HG02678 (cell line): ENCODE measurements around the gene SETBP1.

Experiments
- ATAC-seq: cut with Tn5 transposase; IDR thresholded peaks from one replicate; pipeline ENCODE4 v1.9.1; 2021; ENCODE audit warnings: mild to moderate bottlenecking, moderate library complexity; ENCODE audit not compliant: unreplicated experiment

SETBP1 gene

DNA sequence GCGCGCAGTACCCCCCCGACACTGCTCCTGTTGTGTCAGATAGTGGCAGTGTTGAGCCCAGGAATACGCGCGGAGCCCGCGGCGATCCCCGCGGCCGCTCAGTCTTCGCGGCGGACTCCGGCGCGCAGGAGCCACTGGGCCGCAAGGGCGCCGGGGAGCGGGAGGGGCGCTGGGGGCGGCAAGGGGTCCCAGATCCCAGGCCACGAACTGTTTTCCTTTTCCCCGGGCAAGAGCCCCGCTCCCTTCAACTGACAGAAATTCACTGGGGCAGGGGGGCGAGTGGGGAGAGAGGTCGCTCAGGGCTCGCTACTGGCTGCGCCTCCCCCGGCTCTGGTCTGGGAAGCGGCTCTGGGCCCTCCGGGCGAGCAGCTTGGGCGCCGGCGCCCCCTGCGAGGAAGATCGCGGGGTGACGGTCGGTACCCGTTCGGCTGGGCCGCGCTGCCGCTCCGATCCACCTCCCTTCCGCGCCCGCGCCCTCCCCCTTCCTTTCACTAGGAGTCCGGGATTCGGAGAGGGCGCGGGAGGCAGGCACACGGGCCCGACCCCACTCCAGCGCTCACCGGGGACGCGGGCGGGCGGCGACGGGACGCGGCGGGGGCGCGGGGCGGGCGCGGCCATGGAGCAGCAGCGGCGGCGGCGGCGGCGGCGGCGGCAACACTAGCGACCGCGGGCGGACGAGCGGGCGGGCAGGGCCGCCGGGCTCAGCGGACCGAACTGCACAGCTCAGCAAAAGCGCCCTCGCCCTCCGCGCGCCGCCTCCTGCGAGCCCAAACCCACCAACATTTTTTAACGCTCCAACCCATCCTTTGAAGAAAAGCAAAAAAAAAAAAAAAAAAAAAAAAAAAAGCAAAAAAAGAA is 1.4 kb upstream of the SETBP1 start:
- ATAC-seq, result peak; percentile 89

DNA sequence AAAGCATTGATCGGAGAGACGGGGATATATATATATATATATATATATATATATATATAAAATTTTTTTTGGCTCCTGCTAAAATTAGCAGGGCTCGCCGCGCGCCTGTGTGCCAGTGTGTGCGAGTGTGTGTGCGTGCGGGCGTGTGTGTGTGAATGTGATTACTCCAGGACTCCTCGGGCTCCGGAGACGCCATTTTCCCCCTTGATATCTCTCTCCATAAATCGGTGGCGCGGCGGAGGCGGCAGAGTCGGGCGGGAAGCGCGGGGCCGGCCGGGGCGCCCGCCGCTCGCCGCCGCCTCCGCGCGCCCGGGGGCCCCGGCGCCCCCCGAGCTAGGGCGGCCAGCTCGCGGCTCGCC is 795 bp upstream of the SETBP1 start:
- ATAC-seq, result peak; percentile 9

DNA sequence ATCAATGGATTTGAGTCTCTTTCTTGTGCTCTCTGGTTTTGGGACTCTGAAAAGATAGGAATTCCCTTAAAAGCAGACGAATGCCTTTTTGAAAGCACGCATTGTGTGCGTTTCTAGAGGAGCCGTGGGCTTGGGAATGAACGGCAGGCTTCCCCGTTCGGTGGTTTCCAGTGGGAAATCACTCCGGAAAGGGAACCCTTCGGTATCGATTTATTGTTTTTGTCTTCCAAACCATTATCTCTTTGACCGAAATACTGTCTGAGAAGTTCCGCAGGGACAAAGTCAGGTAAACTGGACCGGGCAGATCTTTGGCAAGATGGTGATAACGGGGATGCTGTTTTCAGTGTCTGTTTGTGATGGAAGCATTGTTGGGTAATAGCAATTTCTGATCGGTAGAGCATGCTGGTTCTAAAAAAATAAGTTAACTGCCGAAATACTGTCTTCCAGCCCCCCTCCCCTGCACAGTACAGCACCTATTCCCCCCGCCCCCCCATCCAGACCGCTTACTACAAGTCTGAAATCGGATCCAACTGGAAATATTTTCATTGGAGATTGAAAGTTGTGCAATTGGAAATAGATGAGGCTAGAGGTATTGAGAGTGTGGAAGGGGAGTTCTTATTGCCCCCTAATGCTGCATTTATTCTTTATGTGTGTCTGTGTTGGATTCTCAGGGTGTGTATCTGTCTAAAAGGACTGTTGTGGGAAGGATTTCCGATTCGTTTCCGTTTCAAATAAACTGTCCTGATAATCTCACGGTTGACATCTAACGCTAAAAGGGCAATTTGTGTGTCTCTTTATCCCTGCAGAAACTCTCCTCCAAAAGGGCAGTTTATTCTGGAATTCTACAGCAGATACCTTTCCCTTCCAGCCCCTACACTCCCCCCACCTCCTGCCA is 635 bp downstream of the SETBP1 start:
- ATAC-seq, result no peak

DNA sequence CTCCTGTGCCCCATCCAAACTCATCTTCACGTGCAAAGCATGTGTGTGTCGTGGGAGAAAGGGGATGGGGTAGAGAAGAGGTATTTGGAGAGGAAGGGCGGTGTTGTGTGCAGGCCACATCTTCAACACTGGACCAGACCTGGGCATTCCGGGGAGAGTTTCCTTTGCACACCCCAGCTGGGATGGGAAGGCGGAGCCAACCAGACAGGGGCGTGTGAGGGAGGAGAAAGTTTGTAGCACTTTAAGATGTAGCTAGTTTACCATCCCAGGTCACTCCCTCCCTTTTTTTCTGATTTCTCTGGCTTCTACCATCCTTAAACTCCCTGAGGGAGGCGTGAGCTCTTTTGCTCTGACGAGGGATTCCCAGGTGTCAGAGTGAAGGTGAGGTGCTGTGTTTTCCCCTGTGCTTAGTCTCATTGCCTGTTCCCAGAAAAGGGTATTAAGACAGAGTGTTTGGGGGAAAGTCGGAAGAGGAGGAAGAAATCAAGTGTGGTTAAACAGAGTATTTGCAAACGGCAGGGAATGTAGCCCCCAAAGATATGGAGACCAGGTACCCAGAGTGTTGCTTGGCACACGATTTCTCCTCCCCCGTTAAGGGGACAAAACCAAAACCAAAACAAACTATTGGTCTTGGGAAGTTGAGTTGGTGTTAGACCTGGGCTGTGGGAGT is 1.6 kb downstream of the SETBP1 start:
- no peak for ATAC-seq

DNA sequence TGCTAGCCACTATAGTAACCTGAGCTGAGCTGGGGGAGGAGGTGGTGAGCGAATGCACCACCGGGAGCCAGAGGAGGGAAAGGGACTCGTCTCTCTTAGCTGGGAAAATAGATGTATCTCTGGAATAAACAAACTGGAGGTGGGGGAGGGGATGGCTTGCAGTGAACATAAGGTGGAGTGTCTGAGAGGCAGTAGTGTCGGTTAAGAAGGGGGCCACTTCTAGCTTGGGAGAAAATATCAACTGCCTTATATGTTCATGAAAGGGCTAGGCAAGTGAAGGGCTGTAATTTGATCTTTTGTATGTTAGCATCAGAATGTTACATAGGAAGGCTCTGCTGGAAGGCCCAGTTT is 2.2 kb downstream of the SETBP1 start:
- no peak for ATAC-seq

DNA sequence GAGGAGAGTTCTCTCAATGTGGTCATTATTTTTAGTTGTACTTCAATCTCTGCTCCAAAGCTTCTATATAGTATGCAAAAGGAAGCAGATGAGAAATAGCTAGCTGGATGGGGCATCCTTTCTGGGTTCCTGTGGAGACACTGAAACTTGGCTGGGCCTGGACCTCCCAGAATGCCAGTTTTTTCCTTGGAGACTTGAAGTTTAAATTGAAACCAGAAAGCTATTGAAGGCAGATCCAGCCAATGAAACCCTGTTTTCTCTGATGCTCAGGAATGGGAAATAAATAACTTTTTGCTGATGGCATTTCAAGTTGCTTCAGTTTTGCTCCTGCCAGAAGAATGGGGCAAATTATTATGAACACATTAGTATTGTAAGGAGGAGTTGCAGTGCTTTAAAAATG is 2.9 kb downstream of the SETBP1 start:
- no peak for ATAC-seq

DNA sequence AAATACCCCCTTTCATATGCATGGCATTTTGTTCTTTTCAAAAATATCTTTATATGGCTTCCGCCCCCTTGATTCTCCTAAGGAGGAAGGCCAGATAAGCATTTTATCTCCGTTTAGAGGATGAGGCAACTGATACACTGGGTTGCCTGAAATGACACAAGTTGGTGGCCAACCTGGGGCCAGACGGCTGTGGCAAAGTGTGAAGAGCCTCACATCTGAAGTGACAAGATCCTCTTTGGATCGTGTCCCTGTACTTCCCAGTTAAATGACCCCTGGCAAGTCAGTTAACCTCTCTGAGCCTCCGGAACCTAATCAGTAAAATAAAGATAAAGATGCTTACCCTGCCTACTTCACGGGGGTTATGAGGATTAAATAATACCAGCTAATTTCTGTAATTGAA is 4.6 kb downstream of the SETBP1 start:
- ATAC-seq, result no peak

DNA sequence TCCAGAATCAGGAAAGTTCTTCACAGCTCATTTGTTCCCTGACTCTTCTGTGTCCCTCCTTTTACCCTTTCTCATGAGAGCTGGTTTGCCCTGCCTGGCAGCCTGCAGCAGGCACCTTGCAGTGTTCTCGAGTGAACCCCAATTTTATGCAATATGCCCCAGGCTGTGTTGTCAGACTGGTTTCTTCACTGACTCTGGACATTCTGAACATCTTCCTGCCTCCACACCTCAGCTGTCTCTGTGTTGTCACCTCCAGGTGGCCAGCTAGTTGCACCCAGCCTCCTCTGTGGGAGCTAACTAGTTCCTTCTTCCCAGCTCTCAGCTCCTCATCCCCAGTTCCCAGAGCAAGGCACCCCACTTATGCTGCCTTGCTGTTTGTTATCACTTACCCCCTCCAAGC is 5.5 kb downstream of the SETBP1 start:
- no peak for ATAC-seq

DNA sequence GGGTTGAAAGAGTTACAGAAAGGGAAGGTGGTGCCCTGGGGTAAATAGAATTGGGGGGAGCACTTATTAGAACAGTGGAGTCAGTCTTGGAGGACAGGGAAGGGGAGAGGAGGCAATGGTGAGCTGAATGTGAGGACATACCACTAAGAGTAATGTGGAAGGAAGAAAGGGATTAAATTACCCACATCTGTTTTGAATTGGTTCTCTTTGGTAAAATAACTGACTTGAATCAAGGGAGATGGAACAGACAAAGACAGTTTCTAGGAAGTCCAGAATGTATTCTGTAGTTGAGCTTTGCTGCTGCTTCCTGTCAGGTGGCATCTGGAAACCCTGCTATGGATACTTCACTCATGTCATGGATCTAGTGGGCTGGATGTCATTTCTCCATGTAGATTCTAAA is 6.7 kb downstream of the SETBP1 start:
- ATAC-seq, result no peak

DNA sequence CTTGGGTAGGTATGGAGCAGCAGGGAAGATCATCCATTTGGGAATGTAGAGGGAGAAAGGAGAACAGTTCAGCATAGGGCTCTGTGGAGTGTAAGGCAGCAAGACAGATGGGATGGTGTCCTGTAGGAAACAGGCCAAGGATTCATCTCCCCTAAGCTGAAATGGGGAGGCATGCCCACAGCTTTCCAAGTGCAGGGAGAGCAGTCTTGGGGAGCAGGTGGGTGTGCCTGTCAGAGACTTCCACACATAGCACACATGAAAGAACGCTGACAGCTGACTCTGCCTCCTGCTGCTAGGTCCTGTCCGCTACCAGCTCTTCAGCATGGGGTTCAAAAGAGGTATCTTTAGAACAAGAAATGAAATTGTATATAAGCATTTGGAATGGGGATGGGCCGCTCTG is 9.0 kb downstream of the SETBP1 start:
- no peak for ATAC-seq

DNA sequence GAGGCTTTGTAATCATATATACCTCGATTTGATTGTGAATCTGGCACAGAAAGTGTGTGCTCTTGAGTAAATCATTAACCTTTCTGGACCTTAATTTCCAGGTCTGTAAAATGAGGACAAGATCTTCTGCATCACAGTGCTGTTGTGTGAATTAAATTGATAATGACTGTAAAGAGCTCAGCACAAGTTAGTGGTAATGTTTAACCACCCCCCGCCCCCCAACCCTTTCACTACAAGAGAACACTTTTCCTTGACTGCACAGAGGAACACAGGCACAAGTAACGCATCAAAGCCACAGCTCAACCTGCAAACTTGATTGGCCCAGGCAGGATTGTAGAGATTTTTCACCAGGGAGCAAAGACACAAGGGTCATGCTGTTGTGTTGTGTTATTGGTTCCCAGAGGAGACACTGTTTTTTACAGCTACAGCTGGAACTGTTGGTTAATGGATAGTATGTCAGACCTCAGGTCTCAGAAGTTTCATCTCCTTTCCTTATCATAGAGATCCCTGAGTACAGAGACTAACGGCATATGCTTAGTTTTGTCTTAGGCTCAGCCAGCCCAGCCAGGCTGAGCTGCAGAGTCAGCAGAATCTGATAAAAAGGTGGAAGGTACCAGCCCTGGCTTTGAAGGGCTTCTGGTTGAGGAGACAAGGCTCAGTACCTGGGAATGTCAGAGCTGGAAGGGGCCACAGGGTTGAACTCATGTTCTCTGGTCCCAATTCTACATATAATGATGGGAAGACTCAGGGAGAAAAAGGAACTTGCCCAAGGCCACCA is 10.6 kb downstream of the SETBP1 start:
- ATAC-seq, result no peak

DNA sequence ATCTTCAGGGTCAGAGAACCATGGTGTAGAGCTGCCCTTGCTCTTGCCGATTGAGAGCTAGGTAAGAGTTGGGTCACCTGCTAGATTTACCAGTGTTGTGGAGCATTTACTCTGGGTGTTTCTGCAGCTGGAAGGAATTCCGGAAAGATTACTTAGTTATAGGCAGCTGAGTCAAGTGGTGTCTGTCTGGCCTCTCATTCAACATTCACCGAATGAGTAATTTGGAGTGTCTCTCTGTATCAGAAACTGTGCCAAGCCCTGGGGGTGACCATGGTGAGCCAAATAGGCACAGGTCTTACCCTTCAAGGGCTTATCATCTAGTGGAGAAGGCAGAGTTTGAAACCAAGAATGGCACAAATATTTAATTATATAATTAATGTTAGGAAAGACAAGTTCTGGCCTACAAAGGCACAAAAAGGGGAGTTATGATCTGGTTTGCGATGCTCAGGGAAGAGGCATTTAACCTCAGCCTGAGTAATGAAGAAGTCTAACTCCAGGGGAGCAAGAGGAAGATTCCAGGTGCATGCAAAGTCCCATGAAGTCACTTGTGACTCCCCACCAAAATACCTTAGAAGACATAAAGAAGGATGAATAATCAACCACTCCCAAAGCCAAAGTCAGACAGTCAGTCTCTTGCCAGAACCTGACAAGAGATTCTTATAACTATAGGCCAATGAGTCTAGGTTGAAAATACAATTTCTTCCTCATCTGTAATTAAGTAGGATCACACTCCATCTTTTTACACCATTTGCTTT is 12.5 kb downstream of the SETBP1 start:
- no peak for ATAC-seq

DNA sequence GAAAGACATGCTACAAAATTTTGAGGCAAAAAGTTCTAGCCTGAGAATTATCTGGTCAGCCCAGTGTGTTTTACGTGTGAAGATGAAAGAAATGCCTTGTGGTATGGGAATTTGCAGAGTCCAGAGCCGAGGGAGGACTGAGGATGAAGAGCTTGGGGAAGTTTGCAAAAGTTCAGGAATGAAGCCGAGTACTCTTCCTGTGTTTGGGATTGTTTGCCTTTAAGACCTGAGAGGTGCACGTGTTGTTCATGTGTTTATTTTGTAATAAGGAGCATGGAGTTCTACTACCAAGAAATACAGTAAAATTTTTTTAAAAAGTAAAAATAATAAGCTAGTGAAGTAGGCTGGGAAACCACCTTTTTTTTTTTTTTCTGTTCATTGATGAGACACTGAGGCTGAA is 14.8 kb downstream of the SETBP1 start:
- no peak for ATAC-seq

DNA sequence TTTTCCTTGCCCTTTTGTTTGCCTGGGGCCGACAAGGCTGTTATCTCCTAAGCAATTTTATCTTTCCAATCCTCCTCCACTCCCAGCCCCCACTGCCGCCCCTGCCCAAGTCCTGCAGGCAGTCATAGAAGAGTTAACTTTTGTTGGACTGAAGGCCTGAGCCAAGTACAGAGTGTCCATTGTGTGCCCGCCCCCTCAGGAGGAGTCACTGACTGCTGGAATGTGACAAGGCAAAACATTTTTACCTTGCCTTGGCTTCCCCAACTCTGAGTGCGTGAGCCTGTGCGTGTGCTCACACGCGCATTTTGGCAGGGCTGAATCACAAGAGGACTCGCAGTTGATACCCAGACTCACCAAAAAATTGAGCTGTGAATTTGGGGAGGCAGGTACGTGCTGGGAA is 16.2 kb downstream of the SETBP1 start:
- ATAC-seq, result no peak

DNA sequence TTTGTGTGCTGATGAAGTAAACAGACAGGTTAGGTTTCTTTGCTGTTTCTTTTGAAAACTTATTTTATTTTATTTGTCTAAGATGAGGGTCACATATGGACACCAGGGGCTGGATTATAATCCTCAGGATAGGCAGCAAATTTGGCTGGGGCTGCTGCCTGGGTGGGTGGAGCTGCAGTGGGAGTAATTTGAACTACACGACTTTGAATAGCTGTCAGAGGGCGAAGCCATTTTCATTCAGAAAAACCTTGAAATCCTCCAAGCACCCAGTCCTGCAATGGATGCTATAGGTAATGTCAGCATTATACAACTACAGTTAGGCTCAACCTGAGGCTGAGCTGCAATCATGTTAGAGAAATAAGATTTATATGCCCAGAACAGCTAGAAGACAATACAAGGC is 16.6 kb downstream of the SETBP1 start:
- no peak for ATAC-seq

DNA sequence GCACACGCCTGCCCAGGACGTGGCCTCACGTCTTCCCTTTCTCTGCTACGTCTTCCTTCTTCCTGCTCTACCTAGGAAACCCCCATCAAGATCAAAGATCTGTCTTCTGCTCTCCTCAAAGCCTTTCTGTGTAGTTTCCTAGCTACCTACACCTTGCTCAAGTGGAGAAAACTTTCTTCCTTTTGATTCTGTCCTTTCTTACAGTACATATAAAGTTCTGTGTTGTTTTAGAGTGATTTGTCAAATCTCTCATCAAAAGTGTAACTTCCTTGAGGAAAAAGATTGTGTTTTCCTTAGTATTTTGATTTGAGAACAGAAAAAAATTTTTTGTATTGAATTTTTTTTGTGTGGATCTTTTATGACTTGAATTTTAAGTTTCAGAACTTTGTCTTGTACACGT is 17.8 kb downstream of the SETBP1 start:
- no peak for ATAC-seq

DNA sequence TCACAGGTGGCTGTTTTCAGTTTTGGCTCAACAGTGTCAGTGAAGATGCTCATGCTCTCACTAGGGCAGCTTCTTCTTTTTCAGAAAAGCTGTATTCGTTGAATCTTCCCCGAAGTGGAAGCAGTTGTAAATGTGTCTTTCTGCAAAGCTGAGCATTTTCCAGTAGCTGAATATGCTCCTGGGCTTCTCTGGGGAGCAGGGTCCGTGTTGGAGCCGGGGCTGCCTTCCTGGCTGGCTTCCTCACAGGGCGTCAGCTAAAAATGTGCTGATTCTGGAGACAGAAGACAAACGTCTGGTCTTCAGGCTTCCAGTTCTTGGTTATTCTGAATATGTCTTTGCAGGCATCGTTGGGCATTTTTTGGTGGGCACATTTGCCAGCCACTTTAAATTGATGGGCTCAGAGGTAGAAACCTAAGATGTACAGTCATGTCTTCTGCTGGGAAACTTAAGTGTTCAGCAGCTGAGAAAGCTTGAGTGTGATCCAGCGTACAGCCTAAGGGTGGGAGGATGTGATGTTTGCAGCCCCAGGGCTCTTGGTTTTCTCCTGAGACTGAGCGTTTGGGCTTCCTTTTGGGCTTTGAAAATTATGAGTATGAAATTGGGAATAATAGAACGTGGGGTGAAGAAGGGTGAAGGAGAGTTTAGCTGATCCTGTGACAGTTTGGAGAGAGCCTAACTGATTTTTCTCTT is 19.0 kb downstream of the SETBP1 start:
- no peak for ATAC-seq

DNA sequence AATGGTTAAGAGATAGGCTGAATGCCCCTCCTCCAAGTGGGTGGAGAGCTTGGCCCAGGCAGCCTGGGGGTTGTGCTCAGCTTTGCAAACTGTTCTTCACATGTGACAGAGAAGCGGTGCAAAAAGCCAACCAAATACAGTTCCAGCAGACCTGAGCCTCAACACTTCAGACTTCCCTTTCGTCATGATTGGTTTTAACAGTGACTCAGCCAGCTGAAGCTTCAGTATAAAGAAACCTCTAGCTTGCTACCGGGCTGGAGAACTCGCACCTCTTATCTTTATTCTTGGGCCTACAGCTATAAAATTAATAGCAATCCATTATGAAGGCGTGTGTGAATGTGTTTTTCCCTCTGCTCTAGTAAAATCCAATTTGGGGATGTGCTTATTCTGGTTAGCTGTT is 20.0 kb downstream of the SETBP1 start:
- no peak for ATAC-seq

DNA sequence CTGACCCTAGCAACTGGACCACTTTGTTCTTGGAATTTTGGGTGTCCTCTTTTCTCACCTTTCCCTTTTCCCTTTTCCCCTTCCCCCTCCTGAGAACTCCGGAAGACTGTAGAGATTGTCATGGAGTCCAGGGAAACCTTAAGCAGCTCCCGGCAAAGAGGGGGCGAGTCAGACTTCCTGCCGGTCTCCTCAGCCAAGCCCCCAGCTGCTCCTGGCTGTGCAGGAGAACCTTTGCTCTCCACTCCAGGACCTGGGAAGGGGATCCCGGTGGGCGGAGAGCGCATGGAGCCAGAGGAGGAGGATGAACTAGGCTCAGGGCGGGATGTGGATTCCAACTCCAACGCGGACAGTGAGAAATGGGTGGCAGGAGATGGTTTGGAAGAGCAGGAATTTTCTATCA is 20.5 kb downstream of the SETBP1 start:
- no peak for ATAC-seq

DNA sequence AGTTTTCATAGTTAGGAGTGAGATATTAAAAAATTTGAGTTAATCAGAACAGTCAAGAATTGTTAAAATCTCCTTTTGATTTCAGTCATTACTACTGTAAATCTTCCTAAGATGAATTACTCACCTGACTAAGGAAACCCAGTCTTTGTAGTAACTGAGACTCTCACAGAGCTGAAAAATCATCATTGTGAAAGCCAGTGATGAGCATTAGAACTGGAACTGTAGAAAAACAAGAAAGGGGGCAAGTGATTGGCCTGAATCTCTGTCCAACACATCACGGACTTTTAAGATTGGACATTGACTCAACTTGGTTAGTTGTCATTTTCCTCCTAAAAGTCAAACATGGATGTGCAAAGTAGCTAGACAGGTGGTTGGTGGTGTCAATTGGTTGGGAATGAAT is 21.9 kb downstream of the SETBP1 start:
- ATAC-seq, result no peak
